ENCODE data around the gene RIPPLY2. TPM values are rescaled to one million over a fixed set of nuclear protein-coding genes. Genes with fewer than 3 reads are reported as not detected.
A peak's percentile ranks its signal among the peaks of the same experiment; 100 is the strongest.

Gene RIPPLY2
- total and polyA plus RNA-seq, 9 of the 15 experiments (the other 6 are each of a cell fraction or from before 2014, with no cell fraction given): not detected

DNA sequence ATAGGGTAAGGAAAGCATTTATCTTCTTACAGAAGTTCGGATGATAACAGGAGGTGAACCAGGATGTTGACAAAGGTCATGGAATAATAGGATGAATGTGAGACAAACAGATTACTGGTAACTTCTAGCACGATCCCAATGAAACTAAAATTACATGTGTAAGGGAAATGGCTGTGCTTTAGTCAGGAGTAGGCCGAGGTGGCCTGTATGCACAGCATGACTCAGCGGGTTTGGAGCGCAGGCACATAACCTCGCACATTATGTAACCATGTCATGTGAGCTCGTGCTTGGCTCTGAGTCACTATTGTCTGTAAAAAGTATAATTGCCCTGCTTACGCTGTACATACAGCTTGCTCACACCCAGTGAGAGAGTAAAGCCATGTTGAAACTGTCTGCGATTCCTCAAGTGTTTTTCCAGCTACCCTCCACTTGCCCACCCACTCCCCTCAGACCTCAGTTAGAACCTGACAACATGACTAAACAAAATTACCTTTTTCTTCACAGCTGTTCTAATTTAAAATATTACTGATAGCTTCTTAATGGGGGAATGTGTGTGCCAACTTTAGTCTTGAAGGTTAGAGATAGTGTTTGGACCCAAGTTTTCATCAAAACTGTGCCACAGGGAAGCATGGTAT, 14.5 kb downstream of the RIPPLY2 start (continued):
- TF ChIP-seq BACH1 (tag; IDR thresholded peaks at IDR 0.05) (peak; percentile 96), ZNF134 (CRISPR knock-in tag; conservative IDR thresholded peaks at IDR 0.05) (no peak), ZNF395 (CRISPR knock-in tag; IDR thresholded peaks at IDR 0.05) (peak; percentile 77; the same call in 1 of the 2 replicates), SRSF7 (optimal IDR thresholded peaks at IDR 0.05; ENCODE audit: low read depth, low read length) (no peak), HSF4 (CRISPR knock-in tag; IDR thresholded peaks at IDR 0.05; ENCODE audit: borderline replicate concordance) (peak; percentile 56; the same call in 1 of the 2 replicates), ZNF398 (CRISPR knock-in tag; IDR thresholded peaks at IDR 0.05) (peak; percentile 83), CBX5 (IDR thresholded peaks at IDR 0.05; ENCODE audit: borderline replicate concordance, low read depth) (peak; percentile 96), BCLAF1 (IDR thresholded peaks at IDR 0.05; ENCODE audit: borderline replicate concordance in 1 of 2, control insufficient read depth in 1 of 2, low read depth in 2 of 2, low read length in 1 of 2) (no peak), HDAC3 (IDR thresholded peaks at IDR 0.05; ENCODE audit: borderline replicate concordance, partially characterized antibody) (peak; percentile 14), NFXL1 (CRISPR knock-in tag; IDR thresholded peaks at IDR 0.05) (no peak)
- TF ChIP-seq, protein P1, sequence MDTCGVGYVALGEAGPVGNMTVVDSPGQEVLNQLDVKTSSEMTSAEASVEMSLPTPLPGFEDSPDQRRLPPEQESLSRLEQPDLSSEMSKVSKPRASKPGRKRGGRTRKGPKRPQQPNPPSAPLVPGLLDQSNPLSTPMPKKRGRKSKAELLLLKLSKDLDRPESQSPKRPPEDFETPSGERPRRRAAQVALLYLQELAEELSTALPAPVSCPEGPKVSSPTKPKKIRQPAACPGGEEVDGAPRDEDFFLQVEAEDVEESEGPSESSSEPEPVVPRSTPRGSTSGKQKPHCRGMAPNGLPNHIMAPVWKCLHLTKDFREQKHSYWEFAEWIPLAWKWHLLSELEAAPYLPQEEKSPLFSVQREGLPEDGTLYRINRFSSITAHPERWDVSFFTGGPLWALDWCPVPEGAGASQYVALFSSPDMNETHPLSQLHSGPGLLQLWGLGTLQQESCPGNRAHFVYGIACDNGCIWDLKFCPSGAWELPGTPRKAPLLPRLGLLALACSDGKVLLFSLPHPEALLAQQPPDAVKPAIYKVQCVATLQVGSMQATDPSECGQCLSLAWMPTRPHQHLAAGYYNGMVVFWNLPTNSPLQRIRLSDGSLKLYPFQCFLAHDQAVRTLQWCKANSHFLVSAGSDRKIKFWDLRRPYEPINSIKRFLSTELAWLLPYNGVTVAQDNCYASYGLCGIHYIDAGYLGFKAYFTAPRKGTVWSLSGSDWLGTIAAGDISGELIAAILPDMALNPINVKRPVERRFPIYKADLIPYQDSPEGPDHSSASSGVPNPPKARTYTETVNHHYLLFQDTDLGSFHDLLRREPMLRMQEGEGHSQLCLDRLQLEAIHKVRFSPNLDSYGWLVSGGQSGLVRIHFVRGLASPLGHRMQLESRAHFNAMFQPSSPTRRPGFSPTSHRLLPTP (IDR thresholded peaks at IDR 0.05; ENCODE audit: borderline replicate concordance, extremely low read depth, insufficient read length): no peak
- TF ChIP-seq, protein P2, sequence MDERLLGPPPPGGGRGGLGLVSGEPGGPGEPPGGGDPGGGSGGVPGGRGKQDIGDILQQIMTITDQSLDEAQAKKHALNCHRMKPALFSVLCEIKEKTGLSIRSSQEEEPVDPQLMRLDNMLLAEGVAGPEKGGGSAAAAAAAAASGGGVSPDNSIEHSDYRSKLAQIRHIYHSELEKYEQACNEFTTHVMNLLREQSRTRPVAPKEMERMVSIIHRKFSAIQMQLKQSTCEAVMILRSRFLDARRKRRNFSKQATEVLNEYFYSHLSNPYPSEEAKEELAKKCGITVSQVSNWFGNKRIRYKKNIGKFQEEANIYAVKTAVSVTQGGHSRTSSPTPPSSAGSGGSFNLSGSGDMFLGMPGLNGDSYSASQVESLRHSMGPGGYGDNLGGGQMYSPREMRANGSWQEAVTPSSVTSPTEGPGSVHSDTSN (CRISPR knock-in tag; IDR thresholded peaks at IDR 0.05; ENCODE audit: low read depth): no peak
- TF ChIP-seq, protein P2 (tag; conservative IDR thresholded peaks at IDR 0.05; ENCODE audit: low read depth): peak; percentile 35; the same call in 1 of the 2 replicates
